CD4-positive, alpha-beta T cell treated with Interleukin-15 for 1 hour (primary cell): Measurements from ENCODE around the gene ARSJ.

Experiments used
- DNase-seq: peaks from one replicate; pipeline ENCODE4 v3.0.0-alpha.2; 2020

ARSJ gene

DNA sequence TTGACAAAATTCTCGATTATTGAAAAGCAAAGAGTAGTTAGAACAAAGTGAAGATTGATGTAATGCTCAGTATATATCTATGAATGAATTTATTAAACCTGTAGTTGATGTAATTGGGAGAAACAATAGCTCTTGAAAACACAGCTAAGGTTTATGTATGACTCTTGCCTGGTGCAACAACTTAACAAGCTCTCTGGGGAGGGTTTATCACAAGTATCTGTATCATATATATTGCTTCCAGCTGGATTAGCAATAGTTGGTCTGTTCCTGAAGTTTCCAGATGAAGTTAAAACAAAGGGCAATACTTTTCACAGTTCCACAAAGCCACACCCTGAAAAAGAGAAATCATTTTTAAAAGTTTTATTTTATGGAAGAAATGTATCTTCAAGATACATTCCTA is 91.4 kb downstream of the ARSJ start:
- no peak for DNase-seq

DNA sequence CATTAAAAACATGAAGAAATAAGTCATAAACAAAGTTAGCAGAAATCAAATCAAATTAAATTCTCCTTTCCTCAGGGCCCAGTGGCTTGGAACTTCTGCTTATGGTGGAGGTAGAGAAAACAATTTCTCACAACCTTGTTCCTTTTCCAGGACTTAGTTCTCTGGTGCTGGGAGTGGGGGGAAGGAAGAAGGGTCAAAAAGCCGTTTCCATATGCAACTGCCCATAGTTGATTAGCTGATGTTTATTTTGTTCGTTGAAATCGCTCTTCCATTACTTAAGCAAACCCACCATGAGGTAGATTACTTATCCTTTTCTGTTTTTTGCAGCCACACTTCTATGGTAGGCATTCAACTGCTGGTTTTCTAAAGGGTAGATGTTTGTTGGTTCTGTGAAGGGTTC is 94.2 kb downstream of the ARSJ start:
- DNase-seq, result no peak

DNA sequence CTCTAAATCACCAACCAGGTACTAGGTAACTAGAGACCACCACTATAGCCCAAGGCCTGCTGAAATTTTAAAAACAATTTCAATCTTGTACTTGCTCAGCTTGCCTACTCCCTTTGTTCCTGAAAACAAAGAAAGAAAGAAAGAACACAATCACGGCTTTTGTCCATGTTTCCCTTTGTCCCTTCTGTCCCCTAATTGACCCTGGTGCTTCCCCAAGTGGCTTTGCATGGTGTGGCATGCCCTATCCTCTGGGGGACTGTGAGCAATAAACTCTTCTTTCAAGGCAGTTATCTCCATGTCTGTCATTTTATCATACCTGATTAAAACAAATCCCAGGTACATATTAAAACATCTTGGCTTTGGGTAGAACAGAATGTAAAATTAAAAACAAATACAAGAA is 94.8 kb downstream of the ARSJ start:
- DNase-seq, result no peak

DNA sequence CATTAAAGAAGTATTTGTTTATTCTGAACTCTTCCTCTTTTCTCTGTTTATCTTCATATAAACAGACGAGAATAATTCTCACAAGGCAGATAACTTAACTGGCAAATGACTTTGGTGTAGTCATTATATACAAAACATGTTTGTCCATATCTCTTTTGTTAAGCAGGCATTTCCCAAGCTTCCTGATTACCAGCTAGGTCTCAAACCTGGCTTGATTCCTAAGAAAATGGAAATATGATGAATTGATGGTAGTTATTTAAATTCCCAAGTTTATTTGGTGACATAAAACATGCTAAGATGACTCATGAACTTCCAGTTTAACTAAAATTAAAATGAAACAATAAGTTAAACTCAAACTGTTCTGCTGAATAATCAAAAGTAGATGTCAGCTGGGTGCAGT is 96.8 kb downstream of the ARSJ start:
- DNase-seq, result no peak

DNA sequence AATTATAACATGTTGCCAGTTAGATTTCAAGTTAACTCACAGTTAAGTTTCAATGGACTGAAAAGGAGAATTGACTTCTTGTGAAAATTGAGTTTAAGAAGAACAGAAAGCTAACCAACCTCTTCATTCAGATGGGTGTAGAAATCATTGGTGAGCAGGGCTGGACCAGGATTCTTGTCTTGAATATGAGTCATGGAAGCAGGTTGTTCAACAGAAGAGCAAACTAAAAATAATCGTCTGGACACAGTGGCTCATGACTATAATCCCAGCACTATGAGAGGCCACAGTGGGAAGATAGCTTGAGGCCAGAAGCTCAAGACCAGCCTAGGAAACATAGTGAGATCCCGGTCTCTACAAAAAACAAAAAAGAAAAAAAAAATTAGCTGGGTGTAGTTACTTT is 98.2 kb downstream of the ARSJ start:
- no peak for DNase-seq

DNA sequence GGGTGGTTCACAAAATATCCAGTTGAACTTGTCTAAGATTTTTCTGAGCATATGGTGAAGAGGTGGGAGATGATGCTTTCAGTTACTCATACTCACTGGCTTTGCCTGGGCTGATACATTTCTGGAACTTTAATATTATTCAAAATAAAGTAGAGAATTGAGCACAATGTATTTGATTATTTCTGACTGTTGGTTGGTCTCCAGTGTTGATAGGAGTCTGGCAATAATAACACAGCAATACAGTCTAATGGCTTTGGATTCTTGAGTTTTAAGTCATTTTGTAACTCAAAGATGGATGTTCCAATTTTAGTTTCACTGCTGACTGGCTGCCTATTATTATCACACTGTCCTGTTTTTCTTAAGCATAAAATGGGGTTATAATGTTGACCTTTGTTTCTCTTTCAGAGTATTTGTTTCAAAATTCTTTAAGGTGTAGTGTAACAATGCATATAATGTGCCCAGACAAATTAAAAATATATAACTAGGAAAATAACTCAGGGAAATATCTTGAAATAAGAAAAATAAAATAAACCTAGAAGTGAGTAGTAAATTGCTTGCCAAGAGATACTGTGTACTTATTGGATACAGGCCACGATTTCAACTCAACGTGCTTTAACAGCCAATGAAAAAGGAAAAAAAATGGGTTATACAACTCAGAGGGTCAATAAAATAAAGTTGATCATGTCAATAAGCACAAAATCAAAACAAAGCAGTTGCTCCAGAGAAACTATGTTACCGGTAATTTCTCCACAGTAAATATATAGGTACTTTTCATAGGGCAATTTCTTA is 99.0 kb downstream of the ARSJ start:
- DNase-seq, result no peak

DNA sequence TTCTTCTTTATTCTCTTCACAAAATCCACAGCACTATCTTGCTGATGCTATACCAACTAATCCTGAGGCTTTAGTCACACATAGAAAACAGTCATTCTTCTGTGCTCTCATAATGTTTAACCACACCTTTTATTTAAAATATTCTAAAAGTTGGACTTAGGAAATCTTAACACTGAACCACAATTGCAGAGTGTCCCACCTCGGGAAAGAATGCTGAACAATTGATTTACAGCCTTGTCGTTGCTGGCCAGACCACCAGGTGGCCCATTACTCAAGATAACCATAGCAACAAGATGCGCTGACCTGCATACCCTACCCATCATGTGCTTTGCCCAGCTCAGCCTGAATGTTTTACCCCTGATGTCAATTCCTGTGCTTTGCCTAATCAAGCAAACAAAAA is 100.8 kb downstream of the ARSJ start:
- DNase-seq, result no peak

DNA sequence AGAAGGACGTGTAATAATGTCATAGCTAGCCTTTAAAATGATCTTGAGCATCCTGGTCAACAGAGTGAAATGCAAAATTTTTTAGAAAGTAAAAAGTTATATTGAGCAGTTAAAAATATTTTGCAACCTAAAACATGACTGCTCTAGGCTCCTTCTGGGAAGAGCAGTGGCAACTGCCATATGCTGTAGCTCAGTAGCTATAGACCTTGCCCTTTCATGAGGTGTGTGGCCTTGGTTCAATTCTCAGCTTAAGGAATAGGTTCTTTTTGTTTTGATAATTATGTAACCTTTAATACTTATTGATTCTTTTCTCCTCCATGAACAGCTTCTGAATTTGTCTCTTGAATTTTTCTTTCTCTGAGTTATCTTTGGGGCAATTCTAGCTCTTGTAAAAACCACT is 105.0 kb downstream of the ARSJ start:
- no peak for DNase-seq

DNA sequence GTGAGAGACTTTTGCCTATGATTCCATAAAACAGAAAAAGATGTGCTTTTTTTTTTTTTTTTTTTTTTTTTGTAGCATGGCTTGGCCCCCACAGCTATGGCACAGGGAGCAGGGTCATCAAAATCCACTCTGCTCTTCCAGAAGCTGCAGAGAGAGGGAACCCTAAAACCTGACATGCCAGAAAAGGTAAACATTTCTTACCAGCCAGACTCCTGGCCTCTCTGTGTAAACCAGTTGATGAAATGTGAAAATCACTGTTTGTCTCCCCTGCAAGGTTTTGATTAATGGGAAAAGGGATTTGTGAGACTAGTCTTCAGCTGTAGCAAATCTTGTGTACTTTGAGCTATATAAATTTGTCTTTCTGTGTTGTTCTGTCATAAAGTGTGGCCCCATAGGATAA is 105.9 kb downstream of the ARSJ start:
- DNase-seq, result no peak

DNA sequence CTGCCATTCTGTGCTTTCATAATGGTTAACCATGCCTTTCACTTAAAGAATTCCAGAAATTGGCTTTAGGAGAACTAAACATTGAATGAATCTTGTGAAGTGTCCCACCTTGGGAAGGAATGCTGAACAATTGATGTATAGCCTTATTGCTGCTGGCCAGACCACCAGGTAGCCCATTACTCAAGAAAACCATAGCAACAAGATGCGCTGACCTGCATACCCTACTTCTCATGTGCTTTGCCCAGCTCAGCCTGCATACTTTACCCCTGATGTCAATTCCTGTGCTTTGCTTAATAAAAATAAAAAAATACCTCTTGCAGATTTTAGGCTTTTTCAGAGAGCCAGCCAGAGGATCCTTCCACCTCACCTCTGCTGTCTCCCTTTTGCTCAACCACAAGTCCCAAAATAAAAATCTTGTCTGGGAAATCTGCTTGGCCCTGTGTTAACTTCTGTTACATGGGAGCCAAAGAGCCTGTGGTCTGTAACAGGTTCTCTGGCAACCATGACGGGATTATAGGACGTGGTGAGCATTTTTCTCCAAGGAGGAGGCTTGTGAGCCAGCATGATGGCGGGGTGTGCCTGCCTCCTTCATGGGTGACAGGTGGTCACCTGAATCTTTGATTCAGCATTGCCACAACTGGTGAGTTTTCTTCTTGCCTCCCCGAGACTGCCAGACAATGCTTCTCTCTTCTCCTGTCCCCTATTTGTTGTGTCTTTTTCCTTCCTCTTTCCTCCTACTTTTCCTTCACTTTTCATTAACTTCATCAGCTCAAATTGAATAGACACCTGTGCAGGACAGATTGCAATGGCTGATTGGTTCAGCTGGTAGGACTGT is 106.8 kb downstream of the ARSJ start:
- DNase-seq, result no peak

DNA sequence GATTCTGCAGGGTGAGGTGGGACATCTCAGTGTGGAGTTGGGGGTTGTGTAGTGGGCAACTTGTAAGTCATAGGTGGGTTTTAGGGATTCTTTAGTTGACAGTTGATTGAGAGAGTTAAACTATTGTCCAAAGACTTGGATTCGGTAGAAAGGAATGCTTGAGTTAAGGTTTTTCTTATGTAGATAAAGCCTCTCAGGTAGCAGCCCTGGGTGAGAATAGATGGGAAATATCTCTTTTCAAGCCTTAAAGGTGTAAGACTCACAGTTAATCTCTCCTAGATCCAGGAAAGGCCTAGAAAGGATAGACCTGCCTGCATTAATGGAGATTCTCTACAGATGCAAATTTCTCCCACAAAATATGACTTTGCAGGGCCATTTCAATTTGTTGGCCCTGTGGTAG is 108.4 kb downstream of the ARSJ start:
- no peak for DNase-seq

DNA sequence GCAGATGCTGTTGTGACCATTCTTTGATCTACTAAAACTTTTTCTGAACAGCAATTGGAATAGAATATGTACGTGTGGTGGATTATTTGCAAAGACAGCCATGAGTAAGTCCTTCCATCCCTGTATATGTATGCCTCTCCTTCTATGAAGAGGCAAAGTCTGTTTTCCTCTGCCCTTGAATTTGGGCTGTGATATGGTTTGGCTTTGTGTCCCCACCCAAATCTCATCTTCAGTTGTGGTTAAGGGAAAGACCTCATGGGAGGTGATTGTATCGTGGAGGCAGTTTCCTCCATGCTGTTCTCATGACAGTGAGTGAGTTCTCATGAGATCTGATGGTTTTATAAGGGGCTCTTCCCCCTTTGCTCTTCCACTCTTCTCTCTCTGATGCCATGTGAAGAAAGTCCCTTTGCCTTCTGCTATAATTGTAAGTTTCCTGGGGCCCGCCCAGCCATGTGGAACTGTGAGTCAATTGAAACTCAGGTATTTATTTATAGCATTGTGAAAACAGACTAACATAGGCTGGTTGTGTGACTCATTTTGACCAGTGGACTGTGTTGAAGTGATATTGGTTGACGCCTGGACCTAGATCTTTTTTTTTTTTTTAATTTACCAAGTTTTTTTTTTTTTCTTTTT is 109.6 kb downstream of the ARSJ start:
- no peak for DNase-seq

DNA sequence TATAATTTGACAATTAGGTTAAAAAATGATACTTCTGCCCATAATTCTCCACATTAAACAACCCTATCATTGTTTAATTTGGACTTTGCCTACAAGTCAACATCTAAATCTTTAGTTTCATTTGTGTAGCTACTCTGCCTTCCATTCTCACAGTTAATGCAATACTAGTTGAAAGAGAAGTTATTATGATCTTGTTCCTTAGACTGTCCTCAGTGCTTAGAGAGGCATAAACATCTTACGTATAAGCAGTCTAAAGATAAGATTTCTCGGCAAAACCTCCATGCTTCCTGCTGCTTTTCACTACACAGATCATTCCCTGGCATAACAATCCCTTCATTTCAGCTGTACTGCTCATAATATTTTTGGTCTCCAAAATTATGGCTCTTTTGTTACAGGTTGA is 112.8 kb downstream of the ARSJ start:
- no peak for DNase-seq

DNA sequence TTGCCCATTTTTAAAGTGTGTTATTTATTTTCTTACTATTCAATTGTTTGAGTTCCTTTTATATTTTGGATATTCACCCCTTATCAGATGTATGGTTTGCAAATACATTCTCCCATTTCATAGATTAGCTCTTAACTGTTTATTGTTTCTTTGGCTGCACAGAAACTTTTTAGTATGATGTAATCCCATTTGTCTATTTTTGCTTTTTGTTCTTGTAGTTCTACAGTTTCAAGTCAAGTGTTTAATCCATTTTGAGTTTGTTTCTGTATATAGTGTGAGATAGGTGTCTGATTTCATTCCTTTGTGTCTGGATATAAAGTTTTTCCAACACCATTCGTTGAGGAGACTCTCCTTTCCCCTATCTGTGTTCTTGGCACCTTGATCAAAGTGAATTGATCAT is 120.5 kb downstream of the ARSJ start:
- no peak for DNase-seq

DNA sequence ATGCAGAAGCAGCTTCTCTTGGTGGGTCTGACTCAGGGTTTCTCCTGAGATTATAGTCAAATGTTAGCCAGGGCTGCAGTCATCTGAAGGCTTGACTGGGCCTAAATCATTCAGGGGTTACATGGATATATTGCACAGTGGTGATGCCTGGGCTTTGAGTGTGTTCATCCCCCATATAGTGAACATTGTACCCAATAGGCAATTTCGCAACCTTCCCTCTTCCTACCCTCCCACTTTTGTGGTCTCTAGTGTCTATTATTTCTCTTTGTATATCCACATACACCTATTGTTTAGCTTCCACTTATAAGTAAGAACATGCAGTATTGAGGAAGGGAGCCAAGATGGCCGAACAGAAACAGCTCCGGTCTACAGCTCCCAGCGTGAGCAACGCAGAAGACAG is 127.6 kb downstream of the ARSJ start:
- DNase-seq, result no peak
